ENCODE results near the gene GABRG3. TPM values are rescaled to one million over a fixed set of nuclear protein-coding genes. Genes with fewer than 3 reads are reported as not detected.

The GABRG3 gene
- total and polyA plus RNA-seq, 2 experiments from 2014 or later: 0.10 to 1.4 TPM

DNA sequence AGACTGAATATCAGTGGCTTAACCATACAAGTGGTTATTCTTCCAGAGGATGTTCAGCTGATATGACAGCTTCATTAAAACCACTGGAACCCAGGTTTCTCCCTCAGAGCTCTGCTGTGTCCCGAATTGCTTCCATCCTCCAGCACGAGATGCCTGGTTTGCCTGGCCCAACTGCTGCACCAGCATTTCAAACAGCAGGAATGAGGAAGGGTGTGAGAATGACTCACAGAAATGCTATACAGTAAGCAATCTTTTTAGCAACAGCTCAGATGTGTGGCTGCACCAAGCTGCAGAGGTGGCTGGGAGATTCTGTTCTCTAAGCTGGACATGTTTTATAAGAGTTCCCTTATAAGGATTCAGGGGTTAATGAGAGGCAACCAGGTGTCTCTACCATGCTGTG is 271.0 kb downstream of the GABRG3 start:
- H3K27me3 ChIP-seq (ENCODE audit: insufficient read depth): no peaks in the 10 kb centered on the region
- H3K9me3 Mint-ChIP-seq: no peaks in the 10 kb centered on the region
- H2AFZ ChIP-seq: no peak overlapping the region
- no peak overlapping the region for H3K4me3 ChIP-seq
- no peaks in the 10 kb centered on the region for H4K20me1 ChIP-seq (replicated peaks; ENCODE audit: insufficient read depth)
- H3K36me3 ChIP-seq (ENCODE audit: insufficient read depth): no peaks in the 10 kb centered on the region
- TF ChIP-seq, protein P1, sequence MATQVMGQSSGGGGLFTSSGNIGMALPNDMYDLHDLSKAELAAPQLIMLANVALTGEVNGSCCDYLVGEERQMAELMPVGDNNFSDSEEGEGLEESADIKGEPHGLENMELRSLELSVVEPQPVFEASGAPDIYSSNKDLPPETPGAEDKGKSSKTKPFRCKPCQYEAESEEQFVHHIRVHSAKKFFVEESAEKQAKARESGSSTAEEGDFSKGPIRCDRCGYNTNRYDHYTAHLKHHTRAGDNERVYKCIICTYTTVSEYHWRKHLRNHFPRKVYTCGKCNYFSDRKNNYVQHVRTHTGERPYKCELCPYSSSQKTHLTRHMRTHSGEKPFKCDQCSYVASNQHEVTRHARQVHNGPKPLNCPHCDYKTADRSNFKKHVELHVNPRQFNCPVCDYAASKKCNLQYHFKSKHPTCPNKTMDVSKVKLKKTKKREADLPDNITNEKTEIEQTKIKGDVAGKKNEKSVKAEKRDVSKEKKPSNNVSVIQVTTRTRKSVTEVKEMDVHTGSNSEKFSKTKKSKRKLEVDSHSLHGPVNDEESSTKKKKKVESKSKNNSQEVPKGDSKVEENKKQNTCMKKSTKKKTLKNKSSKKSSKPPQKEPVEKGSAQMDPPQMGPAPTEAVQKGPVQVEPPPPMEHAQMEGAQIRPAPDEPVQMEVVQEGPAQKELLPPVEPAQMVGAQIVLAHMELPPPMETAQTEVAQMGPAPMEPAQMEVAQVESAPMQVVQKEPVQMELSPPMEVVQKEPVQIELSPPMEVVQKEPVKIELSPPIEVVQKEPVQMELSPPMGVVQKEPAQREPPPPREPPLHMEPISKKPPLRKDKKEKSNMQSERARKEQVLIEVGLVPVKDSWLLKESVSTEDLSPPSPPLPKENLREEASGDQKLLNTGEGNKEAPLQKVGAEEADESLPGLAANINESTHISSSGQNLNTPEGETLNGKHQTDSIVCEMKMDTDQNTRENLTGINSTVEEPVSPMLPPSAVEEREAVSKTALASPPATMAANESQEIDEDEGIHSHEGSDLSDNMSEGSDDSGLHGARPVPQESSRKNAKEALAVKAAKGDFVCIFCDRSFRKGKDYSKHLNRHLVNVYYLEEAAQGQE (IDR thresholded peaks at IDR 0.05; ENCODE audit: unreplicated experiment): no peak
- no peak for TF ChIP-seq EZH2phosphoT487 (IDR thresholded peaks at IDR 0.05; ENCODE audit: unreplicated experiment)
- no peak for TF ChIP-seq EZH2 (IDR thresholded peaks at IDR 0.05; ENCODE audit: low read depth, unreplicated experiment)
- TF ChIP-seq ZNF331 (CRISPR knock-in tag; IDR thresholded peaks at IDR 0.05; ENCODE audit: low read depth): no peak
- TF ChIP-seq NANOG (IDR thresholded peaks at IDR 0.05; ENCODE audit: borderline replicate concordance): no peak
- TF ChIP-seq, protein P2, sequence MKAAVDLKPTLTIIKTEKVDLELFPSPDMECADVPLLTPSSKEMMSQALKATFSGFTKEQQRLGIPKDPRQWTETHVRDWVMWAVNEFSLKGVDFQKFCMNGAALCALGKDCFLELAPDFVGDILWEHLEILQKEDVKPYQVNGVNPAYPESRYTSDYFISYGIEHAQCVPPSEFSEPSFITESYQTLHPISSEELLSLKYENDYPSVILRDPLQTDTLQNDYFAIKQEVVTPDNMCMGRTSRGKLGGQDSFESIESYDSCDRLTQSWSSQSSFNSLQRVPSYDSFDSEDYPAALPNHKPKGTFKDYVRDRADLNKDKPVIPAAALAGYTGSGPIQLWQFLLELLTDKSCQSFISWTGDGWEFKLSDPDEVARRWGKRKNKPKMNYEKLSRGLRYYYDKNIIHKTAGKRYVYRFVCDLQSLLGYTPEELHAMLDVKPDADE (IDR thresholded peaks at IDR 0.05): no peak
- no peak for TF ChIP-seq ZNF114 (CRISPR knock-in tag; IDR thresholded peaks at IDR 0.05)
- TF ChIP-seq, protein P3, sequence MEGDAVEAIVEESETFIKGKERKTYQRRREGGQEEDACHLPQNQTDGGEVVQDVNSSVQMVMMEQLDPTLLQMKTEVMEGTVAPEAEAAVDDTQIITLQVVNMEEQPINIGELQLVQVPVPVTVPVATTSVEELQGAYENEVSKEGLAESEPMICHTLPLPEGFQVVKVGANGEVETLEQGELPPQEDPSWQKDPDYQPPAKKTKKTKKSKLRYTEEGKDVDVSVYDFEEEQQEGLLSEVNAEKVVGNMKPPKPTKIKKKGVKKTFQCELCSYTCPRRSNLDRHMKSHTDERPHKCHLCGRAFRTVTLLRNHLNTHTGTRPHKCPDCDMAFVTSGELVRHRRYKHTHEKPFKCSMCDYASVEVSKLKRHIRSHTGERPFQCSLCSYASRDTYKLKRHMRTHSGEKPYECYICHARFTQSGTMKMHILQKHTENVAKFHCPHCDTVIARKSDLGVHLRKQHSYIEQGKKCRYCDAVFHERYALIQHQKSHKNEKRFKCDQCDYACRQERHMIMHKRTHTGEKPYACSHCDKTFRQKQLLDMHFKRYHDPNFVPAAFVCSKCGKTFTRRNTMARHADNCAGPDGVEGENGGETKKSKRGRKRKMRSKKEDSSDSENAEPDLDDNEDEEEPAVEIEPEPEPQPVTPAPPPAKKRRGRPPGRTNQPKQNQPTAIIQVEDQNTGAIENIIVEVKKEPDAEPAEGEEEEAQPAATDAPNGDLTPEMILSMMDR (conservative IDR thresholded peaks at IDR 0.05; ENCODE audit: low read depth in 2 of 2): no peak
- TF ChIP-seq, protein P4, sequence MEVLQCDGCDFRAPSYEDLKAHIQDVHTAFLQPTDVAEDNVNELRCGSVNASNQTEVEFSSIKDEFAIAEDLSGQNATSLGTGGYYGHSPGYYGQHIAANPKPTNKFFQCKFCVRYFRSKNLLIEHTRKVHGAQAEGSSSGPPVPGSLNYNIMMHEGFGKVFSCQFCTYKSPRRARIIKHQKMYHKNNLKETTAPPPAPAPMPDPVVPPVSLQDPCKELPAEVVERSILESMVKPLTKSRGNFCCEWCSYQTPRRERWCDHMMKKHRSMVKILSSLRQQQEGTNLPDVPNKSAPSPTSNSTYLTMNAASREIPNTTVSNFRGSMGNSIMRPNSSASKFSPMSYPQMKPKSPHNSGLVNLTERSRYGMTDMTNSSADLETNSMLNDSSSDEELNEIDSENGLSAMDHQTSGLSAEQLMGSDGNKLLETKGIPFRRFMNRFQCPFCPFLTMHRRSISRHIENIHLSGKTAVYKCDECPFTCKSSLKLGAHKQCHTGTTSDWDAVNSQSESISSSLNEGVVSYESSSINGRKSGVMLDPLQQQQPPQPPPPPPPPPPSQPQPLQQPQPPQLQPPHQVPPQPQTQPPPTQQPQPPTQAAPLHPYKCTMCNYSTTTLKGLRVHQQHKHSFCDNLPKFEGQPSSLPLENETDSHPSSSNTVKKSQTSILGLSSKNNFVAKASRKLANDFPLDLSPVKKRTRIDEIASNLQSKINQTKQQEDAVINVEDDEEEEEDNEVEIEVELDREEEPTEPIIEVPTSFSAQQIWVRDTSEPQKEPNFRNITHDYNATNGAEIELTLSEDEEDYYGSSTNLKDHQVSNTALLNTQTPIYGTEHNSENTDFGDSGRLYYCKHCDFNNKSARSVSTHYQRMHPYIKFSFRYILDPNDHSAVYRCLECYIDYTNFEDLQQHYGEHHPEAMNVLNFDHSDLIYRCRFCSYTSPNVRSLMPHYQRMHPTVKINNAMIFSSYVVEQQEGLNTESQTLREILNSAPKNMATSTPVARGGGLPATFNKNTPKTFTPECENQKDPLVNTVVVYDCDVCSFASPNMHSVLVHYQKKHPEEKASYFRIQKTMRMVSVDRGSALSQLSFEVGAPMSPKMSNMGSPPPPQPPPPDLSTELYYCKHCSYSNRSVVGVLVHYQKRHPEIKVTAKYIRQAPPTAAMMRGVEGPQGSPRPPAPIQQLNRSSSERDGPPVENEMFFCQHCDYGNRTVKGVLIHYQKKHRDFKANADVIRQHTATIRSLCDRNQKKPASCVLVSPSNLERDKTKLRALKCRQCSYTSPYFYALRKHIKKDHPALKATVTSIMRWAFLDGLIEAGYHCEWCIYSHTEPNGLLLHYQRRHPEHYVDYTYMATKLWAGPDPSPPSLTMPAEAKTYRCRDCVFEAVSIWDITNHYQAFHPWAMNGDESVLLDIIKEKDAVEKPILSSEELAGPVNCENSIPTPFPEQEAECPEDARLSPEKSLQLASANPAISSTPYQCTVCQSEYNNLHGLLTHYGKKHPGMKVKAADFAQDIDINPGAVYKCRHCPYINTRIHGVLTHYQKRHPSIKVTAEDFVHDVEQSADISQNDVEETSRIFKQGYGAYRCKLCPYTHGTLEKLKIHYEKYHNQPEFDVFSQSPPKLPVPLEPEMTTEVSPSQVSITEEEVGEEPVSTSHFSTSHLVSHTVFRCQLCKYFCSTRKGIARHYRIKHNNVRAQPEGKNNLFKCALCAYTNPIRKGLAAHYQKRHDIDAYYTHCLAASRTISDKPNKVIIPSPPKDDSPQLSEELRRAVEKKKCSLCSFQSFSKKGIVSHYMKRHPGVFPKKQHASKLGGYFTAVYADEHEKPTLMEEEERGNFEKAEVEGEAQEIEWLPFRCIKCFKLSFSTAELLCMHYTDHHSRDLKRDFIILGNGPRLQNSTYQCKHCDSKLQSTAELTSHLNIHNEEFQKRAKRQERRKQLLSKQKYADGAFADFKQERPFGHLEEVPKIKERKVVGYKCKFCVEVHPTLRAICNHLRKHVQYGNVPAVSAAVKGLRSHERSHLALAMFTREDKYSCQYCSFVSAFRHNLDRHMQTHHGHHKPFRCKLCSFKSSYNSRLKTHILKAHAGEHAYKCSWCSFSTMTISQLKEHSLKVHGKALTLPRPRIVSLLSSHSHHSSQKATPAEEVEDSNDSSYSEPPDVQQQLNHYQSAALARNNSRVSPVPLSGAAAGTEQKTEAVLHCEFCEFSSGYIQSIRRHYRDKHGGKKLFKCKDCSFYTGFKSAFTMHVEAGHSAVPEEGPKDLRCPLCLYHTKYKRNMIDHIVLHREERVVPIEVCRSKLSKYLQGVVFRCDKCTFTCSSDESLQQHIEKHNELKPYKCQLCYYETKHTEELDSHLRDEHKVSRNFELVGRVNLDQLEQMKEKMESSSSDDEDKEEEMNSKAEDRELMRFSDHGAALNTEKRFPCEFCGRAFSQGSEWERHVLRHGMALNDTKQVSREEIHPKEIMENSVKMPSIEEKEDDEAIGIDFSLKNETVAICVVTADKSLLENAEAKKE (CRISPR knock-in tag; IDR thresholded peaks at IDR 0.05): no peak
- TF ChIP-seq POLR2AphosphoS5 (IDR thresholded peaks at IDR 0.05; ENCODE audit: low read depth): no peak
- TF ChIP-seq CREB1 (CRISPR knock-in tag; IDR thresholded peaks at IDR 0.05; ENCODE audit: low read depth): no peak
- no peak for TF ChIP-seq JUNB (IDR thresholded peaks at IDR 0.05; ENCODE audit: unreplicated experiment)
- TF ChIP-seq STAT1 (IDR thresholded peaks at IDR 0.05; ENCODE audit: unreplicated experiment): no peak
- peaks cover 2% of the 10 kb centered on the region; the same call in 1 of the 3 replicates for H3K4me1 Mint-ChIP-seq
- H3K4me3 Mint-ChIP-seq: no peak overlapping the region
- no peak overlapping the region for H3K27ac ChIP-seq (ENCODE audit: low read depth)
- DNase-seq (ENCODE audit: low spot score): no peak
- H3K36me3 Mint-ChIP-seq (ENCODE audit: low read depth): no peaks in the 10 kb centered on the region
- H3K27me3 Mint-ChIP-seq (ENCODE audit: insufficient read depth, low read depth, poor library complexity): peaks cover 2% of the 10 kb centered on the region
- H3K9me2 ChIP-seq (ENCODE audit: insufficient read depth): no peaks in the 10 kb centered on the region
- no peak for ATAC-seq
- no peaks in the 10 kb centered on the region for H3K4me1 ChIP-seq (ENCODE audit: insufficient read depth)
- H3K4me2 ChIP-seq: no peak overlapping the region
- H3K79me2 ChIP-seq (replicated peaks; ENCODE audit: insufficient read depth): no peaks in the 10 kb centered on the region
- H3K27ac Mint-ChIP-seq: no peak overlapping the region
- no peaks in the 10 kb centered on the region for H3F3A ChIP-seq (replicated peaks; ENCODE audit: low read depth)

All from GM23338 (cell line).